Pancreas (tissue), 10 donors: Measurements from ENCODE around the gene CD81. TPM values are rescaled to one million over a fixed set of nuclear protein-coding genes. Genes with fewer than 3 reads are reported as not detected.
A peak's percentile ranks its signal among the peaks of the same experiment; 100 is the strongest.

ENCODE experiments used
- ATAC-seq, 4 donors: fragments of 200-7000 bp; cut with Tn5 transposase; one replicate each; pipeline versions ENCODE4 v1.8.0 to v1.9.1; 2020; ENCODE audit warnings: mild to moderate bottlenecking in 4 of 4, moderate library complexity in 4 of 4
- DNase-seq, 6 donors: peaks; one replicate each; pipeline ENCODE4 v3.0.0-alpha.2; 2020
- FAIRE-seq: peaks from 2 replicates; lab custom pipeline; 2012; peaks lifted over from hg19 to GRCh38; lab: Jason Lieb, UNC
- H3K27ac ChIP-seq, 4 donors: fragments of 200-600 bp; sonication (generic); 1 replicate in 3 of 4; 2 replicates in 1 of 4; pipeline versions ENCODE4 v1.5.0 to v1.8.0; 2020
- H3K27me3 ChIP-seq, 4 donors: fragments of 200-600 bp; one replicate each; pipeline ENCODE4 v1.8.0; 2021
- H3K36me3 ChIP-seq, 3 donors: fragments of 200-600 bp; sonication (generic) in 1 of 3; one replicate each; pipeline versions ENCODE4 v1.5.0 to v1.8.0; 2020 to 2021
- H3K4me1 ChIP-seq, 3 donors: fragments of 200-600 bp; one replicate each; pipeline ENCODE4 v1.8.0; 2021
- H3K4me3 ChIP-seq, 4 donors: fragments of 200-600 bp; sonication (generic) in 2 of 4; one replicate each; pipeline versions ENCODE4 v1.5.0 to v1.8.0; 2020 to 2021
- H3K9me3 ChIP-seq, 4 donors: fragments of 200-600 bp; one replicate each; pipeline ENCODE4 v1.8.0; 2021
- CTCF ChIP-seq, 4 donors: fragments of 200-600 bp; sonication (generic) in 3 of 4; IDR thresholded peaks; one replicate each; pipeline versions ENCODE4 v1.5.0 to v1.8.0; 2021; ENCODE audit warnings: antibody characterized with exemption in 4 of 4
- WGBS, 2 donors: extraction: QIAGEN DNeasy Blood & Tissue Kit; methylation state at CpG; one replicate each; pipeline ENCODE4 v1.1.7; 2013; 5-methylcytosine and 5-hydroxymethylcytosine counted together
- intact Hi-C, 3 donors: fragments of 100-400 bp; cut with DNase I; formaldehyde crosslinking; loops; one replicate each; pipeline versions ENCODE4 v1.11.1 to v1.14.2; 2022
- polyA plus RNA-seq, 2 donors: library from polyadenylated mRNA; stranded (reverse); fragments of 200-250 nt; gene quantifications; one replicate each; pipeline ENCODE4 v1.2.3, GENCODE V29; 2013
- total RNA-seq, 6 donors: library from RNA; stranded (reverse); fragmentation: NEBNext Ultra II Directional in 4 of 6; extraction: Animal tissue kit (Norgen Biotek cat#: 25700) in 4 of 6; gene quantifications; one replicate each; pipeline versions ENCODE4 v1.2.1 to v1.2.4, GENCODE V29; 2021 to 2023
- donor health status: healthy with polysubstance abuse.
- donor health status: DM: no; HTN: no; CAD: no; lungs with moderate emphysema.
- donor health status: DM: no; HTN: no; CAD: no.
- donor health status: control.
- donor health status: control.
- donor health status: Bipolar disorder and iron deficiency.
- donor health status: DM: yes; HTN: yes; CAD: no.
- donor health status: DM: no; HTN: no; CAD: no.
- donor health status: DM: no; HTN: no; CAD: no.
- donor health status: DM: yes; HTN: yes; CAD: no.

Gene CD81
- total and polyA plus RNA-seq, 8 donors = 154 to 392 (median 236) TPM

- FAIRE-seq (no peak), DNase-seq (no peak), ATAC-seq (no peak)
- no peak for TF ChIP-seq CTCF (IDR thresholded peaks at IDR 0.05)
- peaks cover 0 to 5% (median 0%) of the 10 kb centered on the region in 3 donors for H3K4me1 ChIP-seq
- intact Hi-C loops = loop anchor here in 1 of 3 donors (10.0 kb wide), 2 partner anchors 75 to 455 kb away; no protein-coding TSS in a partner anchor
- H3K27ac ChIP-seq = no peak overlapping the region
- no peaks in the 10 kb centered on the region for H3K36me3 ChIP-seq
- 85 to 91% methylated on average over 3 of the region's 3 CpGs for WGBS, 2 donors
- H3K27me3 ChIP-seq = no peaks in the 10 kb centered on the region
- no peaks in the 10 kb centered on the region for H3K9me3 ChIP-seq
- H3K4me3 ChIP-seq = no peak overlapping the region
Measured at GRCh38 chr11:2439820-2440219, 62.7 kb downstream of the CD81 start.

- H3K27ac ChIP-seq = no peak overlapping the region
- ATAC-seq (no peak), FAIRE-seq (no peak), DNase-seq (peak in 2 of 6 donors; percentile 28 to 38)
- no peak for TF ChIP-seq CTCF (IDR thresholded peaks at IDR 0.05)
- no peaks in the 10 kb centered on the region for H3K9me3 ChIP-seq
- intact Hi-C loops = no loop called here
- H3K4me1 ChIP-seq = peaks cover 0 to 5% (median 0%) of the 10 kb centered on the region in 3 donors
- no peaks in the 10 kb centered on the region for H3K27me3 ChIP-seq
- no peaks in the 10 kb centered on the region for H3K36me3 ChIP-seq
- H3K4me3 ChIP-seq = no peak overlapping the region
- WGBS, 2 donors = 82 to 84% methylated on average over 8 of the region's 8 CpGs
Measured at GRCh38 chr11:2440646-2441045, 63.5 kb downstream of the CD81 start.

GRCh38 chr11:2441171-2441570, 64.1 kb downstream of the CD81 start:
- peaks cover 0 to 5% (median 0%) of the 10 kb centered on the region in 3 donors for H3K4me1 ChIP-seq
- no peak for TF ChIP-seq CTCF (IDR thresholded peaks at IDR 0.05)
- FAIRE-seq (no peak), DNase-seq (peak in 2 of 6 donors; percentile 49 to 54), ATAC-seq (no peak)
- intact Hi-C loops = no loop called here
- no peaks in the 10 kb centered on the region for H3K9me3 ChIP-seq
- no peaks in the 10 kb centered on the region for H3K36me3 ChIP-seq
- no peak overlapping the region for H3K27ac ChIP-seq
- 82 to 85% methylated on average over 4 of the region's 4 CpGs for WGBS, 2 donors
- H3K4me3 ChIP-seq = no peak overlapping the region
- H3K27me3 ChIP-seq = no peaks in the 10 kb centered on the region

GRCh38 chr11:2442589-2442988, 65.5 kb downstream of the CD81 start:
- DNase-seq = no peak
- intact Hi-C loops = no loop called here
- Histone ChIP-seq H3K36me3 (no peaks in the 10 kb centered on the region), H3K4me3 (no peak overlapping the region), H3K4me1 (peaks cover 6 to 16% (median 9%) of the 10 kb centered on the region in 3 donors), H3K27ac (no peak overlapping the region), H3K9me3 (no peaks in the 10 kb centered on the region), H3K27me3 (no peaks in the 10 kb centered on the region)
- TF ChIP-seq CTCF (IDR thresholded peaks at IDR 0.05) = no peak
- ATAC-seq = no peak
- no peak for FAIRE-seq
- WGBS, 2 donors = 66 to 69% methylated on average over 2 of the region's 2 CpGs

- Histone ChIP-seq H3K27ac (no peak overlapping the region), H3K27me3 (no peaks in the 10 kb centered on the region), H3K4me1 (peaks cover 11 to 21% (median 12%) of the 10 kb centered on the region in 3 donors), H3K4me3 (peak overlapping the region in 1 of 4 donors; percentile 42), H3K36me3 (no peaks in the 10 kb centered on the region), H3K9me3 (no peaks in the 10 kb centered on the region)
- WGBS, 2 donors = 45 to 47% methylated on average over 11 of the region's 11 CpGs
- TF ChIP-seq CTCF (IDR thresholded peaks at IDR 0.05) = no peak
- FAIRE-seq = no peak
- ATAC-seq = no peak
- intact Hi-C loops = no loop called here
- DNase-seq = peak in 3 of 6 donors; percentile 32 to 51 (median 45)
Measured at GRCh38 chr11:2443406-2443805, 66.3 kb downstream of the CD81 start.
